ENCODE measurements around the gene MICALL1.
"Not testable (repeated sequence)": the region's sequence is repeated elsewhere in the genome, so short reads cannot be mapped to it uniquely, and the experiment has no call there.

DNA sequence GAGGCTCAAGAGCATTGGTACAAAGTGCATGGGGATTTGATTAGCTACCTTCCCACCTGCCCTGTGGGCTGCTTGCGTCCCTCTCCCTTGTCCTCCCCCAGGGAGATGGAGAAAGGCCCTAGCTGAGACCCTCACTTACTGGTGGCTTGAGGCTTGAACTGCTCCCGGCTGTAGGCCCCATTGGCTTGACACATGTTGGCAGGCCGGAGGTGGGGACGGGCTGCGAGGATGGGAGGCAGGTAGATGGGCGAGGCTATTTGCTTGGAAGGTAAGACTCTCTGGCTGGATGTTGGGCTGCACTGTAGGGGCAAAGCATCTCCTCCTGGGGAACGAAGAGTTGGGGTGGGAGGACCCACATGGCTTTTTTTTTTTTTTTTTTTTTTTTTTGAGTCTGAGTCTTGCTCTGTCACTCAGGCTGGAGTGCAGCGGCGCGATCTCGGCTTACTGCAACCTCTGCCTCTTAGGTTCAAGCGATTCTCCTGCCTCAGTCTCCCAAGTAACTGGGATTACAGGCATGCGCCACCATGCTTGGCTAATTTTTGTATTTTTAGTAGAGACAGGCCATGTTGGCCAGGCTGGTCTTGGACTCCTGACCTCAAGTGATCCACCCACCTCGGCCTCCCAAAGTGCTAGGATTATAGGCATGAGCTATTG, 41.2 kb downstream of the MICALL1 start:
- not testable (repeated sequence) for TF ChIP-seq YY1 (IDR thresholded peaks at IDR 0.05; ENCODE audit: insufficient read depth, insufficient read length); SUZ12 (IDR thresholded peaks at IDR 0.05; ENCODE audit: extremely low read depth, insufficient read depth, insufficient read length); ZNF274 (IDR thresholded peaks at IDR 0.05; ENCODE audit: low read depth, low read length)

Data from NT2/D1 (cell line).